ENCODE results near the gene CLEC20A.

The CLEC20A gene

GRCh38 chr1:178500936-178501554 is 4.3 kb upstream of the CLEC20A start:
- no peak for DNase-seq (ENCODE audit: insufficient read length, low spot score)
- no peak for FAIRE-seq

- no peak for DNase-seq (ENCODE audit: insufficient read length, low spot score)
- FAIRE-seq: no peak
Measured at GRCh38 chr1:178500091-178500770, 3.5 kb upstream of the CLEC20A start.

GRCh38 chr1:178498896-178499675 is 2.3 kb upstream of the CLEC20A start:
- no peak for FAIRE-seq

GRCh38 chr1:178497903-178498478 is 1.2 kb upstream of the CLEC20A start:
- FAIRE-seq (no peak), DNase-seq (ENCODE audit: insufficient read length, low spot score) (no peak)

More at GRCh38 chr1:178498896-178499675, 2.3 kb upstream of the CLEC20A start:
- no peak for DNase-seq (ENCODE audit: insufficient read length, low spot score)

- DNase-seq (ENCODE audit: insufficient read length, low spot score): no peak
Measured at GRCh38 chr1:178495741-178496409, 889 bp downstream of the CLEC20A start.

GRCh38 chr1:178495158-178495557 is 1.6 kb downstream of the CLEC20A start:
- FAIRE-seq (no peak), DNase-seq (ENCODE audit: insufficient read length, low spot score) (no peak)

More at GRCh38 chr1:178495741-178496409, 889 bp downstream of the CLEC20A start:
- FAIRE-seq: no peak

- FAIRE-seq: no peak
- DNase-seq (ENCODE audit: insufficient read length, low spot score): no peak
Measured at GRCh38 chr1:178494569-178494971, 2.2 kb downstream of the CLEC20A start.

- no peak for DNase-seq (ENCODE audit: insufficient read length, low spot score)
- FAIRE-seq: no peak
Measured at GRCh38 chr1:178493301-178493741, 3.4 kb downstream of the CLEC20A start.

GRCh38 chr1:178492341-178492740 is 4.4 kb downstream of the CLEC20A start:
- DNase-seq (ENCODE audit: insufficient read length, low spot score) (no peak), FAIRE-seq (no peak)

GRCh38 chr1:178491721-178492120 is 5.0 kb downstream of the CLEC20A start:
- FAIRE-seq (no peak), DNase-seq (ENCODE audit: insufficient read length, low spot score) (no peak)

- DNase-seq (ENCODE audit: insufficient read length, low spot score): no peak
- FAIRE-seq: no peak
Measured at GRCh38 chr1:178490967-178491366, 5.8 kb downstream of the CLEC20A start.

GRCh38 chr1:178490136-178490535 is 6.6 kb downstream of the CLEC20A start:
- DNase-seq (ENCODE audit: insufficient read length, low spot score): no peak
- FAIRE-seq: no peak

- FAIRE-seq (no peak), DNase-seq (ENCODE audit: insufficient read length, low spot score) (no peak)
Measured at GRCh38 chr1:178489399-178489798, 7.4 kb downstream of the CLEC20A start.

GRCh38 chr1:178488393-178488792 is 8.4 kb downstream of the CLEC20A start:
- DNase-seq (ENCODE audit: insufficient read length, low spot score) (no peak), FAIRE-seq (no peak)

GRCh38 chr1:178487070-178487615 is 9.6 kb downstream of the CLEC20A start:
- no peak for DNase-seq (ENCODE audit: insufficient read length, low spot score)
- FAIRE-seq: no peak

GRCh38 chr1:178486100-178487069 is 10.4 kb downstream of the CLEC20A start:
- FAIRE-seq (no peak), DNase-seq (ENCODE audit: insufficient read length, low spot score) (no peak)

GRCh38 chr1:178485541-178485981 is 11.2 kb downstream of the CLEC20A start:
- FAIRE-seq: no peak

GRCh38 chr1:178484698-178485225 is 12.0 kb downstream of the CLEC20A start:
- FAIRE-seq: no peak
- no peak for DNase-seq (ENCODE audit: insufficient read length, low spot score)

More at GRCh38 chr1:178485541-178485981, 11.2 kb downstream of the CLEC20A start:
- DNase-seq (ENCODE audit: insufficient read length, low spot score): no peak
